ENCODE data around the gene PLEKHN1.

GRCh38 chr1:1022302-1023009 lies 56.2 kb downstream of the PLEKHN1 start:
- TF ChIP-seq CTCF (IDR thresholded peaks at IDR 0.05) (no peak), POLR2AphosphoS5 (IDR thresholded peaks at IDR 0.05) (no peak)

Measured in transverse colon (tissue), 4 donors.